Measurements from ENCODE around the gene TCAP.
A peak's percentile ranks its signal among the peaks of the same experiment; 100 is the strongest.

TCAP gene

DNA sequence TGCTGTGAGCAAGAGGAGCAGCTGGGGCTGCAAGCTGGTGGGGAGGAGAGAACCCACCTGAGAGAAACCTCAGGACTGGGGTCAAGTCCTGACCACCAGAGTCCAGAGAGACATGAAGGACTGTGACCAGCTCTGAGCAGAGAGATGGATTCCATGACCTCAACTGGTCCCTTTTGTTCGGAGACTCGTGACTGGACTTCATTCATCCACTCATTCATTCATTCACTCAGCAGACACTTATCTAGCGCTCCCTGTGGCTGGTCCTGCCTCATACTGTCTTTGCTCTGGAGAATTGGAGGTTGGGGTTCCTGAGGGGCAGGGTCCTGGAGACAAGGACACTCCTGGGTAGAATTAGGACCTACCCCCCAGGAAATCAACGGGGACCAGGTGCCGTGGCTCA is 38.8 kb downstream of the TCAP start:
- TF ChIP-seq, protein P1, sequence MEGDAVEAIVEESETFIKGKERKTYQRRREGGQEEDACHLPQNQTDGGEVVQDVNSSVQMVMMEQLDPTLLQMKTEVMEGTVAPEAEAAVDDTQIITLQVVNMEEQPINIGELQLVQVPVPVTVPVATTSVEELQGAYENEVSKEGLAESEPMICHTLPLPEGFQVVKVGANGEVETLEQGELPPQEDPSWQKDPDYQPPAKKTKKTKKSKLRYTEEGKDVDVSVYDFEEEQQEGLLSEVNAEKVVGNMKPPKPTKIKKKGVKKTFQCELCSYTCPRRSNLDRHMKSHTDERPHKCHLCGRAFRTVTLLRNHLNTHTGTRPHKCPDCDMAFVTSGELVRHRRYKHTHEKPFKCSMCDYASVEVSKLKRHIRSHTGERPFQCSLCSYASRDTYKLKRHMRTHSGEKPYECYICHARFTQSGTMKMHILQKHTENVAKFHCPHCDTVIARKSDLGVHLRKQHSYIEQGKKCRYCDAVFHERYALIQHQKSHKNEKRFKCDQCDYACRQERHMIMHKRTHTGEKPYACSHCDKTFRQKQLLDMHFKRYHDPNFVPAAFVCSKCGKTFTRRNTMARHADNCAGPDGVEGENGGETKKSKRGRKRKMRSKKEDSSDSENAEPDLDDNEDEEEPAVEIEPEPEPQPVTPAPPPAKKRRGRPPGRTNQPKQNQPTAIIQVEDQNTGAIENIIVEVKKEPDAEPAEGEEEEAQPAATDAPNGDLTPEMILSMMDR (IDR thresholded peaks at IDR 0.05; ENCODE audit: low read depth, low read length, missing control alignments), result no peak
- H3K4me3 ChIP-seq (ENCODE audit: low read depth, low read length), result no peak overlapping the region
- in situ Hi-C loops (cut with HindIII; ENCODE audit: low sequenced_read_pairs), result no loop called here
- no peak for DNase-seq (ENCODE audit: low read depth)

DNA sequence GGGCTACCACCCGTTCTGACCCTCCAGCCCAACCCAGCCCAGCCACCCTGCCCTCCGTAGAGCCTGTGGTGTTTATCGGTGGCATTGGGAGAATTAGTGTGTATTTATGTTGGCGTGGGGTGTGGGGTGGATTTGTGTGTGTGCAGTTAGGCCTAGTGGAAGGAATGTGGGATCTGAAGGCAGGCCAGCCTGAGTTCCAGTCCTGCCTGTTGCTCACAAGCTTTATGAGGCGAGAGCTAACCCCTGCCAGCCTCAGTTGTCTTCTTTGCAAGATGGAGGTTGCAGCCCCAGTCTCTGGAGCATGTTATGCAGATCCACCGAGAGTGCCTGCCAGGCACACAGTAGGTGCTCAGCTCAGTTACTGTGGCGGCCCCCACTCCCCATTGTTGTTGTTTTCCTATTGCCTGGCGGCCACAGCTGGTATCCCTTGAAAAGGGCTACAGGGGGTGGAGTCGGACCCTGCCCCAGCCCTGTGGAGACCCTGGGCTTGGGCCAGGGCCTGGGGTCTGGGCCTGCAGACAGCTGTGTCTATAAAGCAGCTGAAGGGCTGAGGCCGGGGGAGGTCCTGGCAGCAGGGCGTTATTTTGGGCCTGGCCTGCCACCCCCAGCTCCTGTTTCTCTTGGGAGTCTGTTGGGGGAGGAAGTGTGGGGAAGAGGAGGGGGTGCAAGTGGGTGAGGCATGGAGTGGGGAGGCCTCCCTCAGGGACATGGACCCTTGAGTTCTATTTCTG is 39.8 kb downstream of the TCAP start:
- TF ChIP-seq, protein P1 (IDR thresholded peaks at IDR 0.05; ENCODE audit: low read depth, low read length, missing control alignments), result peak; percentile 21
- no peak overlapping the region for H3K4me3 ChIP-seq (ENCODE audit: low read depth, low read length)
- DNase-seq (ENCODE audit: low read depth), result no peak
- in situ Hi-C loops (cut with HindIII; ENCODE audit: low sequenced_read_pairs), result no loop called here

DNA sequence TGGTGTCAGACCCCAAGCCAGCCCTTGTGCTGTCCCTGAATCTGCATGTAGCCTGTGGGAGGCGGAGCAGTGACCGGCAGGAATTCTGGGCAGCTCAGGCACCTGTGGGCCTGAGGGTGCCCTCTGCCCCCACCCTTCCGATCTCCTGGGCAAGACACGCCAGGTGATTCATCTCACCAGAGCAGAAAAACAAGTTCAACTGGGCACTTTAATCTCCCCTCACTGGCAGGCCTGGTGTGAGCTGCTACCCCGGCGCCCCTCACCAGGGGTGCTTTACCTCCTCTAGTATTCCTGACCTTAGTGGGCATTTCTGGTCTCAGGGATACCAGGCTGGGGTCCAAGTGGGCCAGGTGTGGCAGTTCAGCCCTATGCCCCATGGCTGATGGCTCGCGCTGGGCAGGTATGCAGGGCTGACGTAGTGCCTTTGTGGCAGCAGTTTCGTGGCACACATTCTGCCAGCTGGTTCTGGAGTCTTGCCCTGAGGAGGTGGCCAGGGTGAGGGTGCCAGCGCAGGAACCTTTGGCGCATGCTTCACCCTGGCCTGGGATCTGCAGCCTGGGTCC is 40.7 kb downstream of the TCAP start:
- H3K4me3 ChIP-seq (ENCODE audit: low read depth, low read length), result no peak overlapping the region
- TF ChIP-seq, protein P1 (IDR thresholded peaks at IDR 0.05; ENCODE audit: low read depth, low read length, missing control alignments), result no peak
- in situ Hi-C loops (cut with HindIII; ENCODE audit: low sequenced_read_pairs), result no loop called here
- no peak for DNase-seq (ENCODE audit: low read depth)

DNA sequence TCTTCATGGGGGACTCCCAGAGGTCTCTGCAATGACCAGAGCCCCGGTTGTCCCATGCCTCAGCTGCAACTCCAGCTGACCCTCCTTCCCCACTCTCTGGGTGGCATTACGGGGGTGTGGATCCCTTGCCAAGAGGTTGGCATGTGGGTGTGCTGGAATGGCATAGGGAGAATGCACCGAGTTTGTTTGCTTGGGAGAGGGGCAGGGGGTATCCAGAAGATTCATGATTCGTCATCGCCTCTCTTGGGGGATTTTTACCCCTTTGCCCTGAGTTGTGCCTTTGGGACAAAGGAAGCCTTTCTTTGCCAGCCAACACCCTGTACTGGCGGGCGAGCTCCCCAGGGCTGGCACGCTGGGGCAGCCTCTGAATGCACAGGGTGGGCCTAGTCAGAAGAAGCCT is 41.2 kb downstream of the TCAP start:
- TF ChIP-seq, protein P1 (IDR thresholded peaks at IDR 0.05; ENCODE audit: low read depth, low read length, missing control alignments), result no peak
- H3K4me3 ChIP-seq (ENCODE audit: low read depth, low read length), result no peak overlapping the region
- in situ Hi-C loops (cut with HindIII; ENCODE audit: low sequenced_read_pairs), result no loop called here
- DNase-seq (ENCODE audit: low read depth), result no peak

DNA sequence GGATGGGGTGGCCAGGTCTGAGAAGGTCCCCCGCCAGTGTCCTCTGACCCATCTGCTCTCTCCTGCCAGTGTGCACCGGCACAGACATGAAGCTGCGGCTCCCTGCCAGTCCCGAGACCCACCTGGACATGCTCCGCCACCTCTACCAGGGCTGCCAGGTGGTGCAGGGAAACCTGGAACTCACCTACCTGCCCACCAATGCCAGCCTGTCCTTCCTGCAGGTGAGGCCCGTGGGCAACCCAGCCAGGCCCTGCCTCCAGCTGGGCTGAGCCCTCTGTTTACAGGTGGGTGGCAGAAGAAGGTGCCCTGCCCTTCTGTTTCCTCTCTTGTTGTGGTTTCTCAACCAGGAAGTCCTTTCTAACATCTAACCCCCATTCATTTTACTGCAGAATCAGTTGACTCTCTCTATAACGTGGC is 41.8 kb downstream of the TCAP start:
- in situ Hi-C loops (cut with HindIII; ENCODE audit: low sequenced_read_pairs), result no loop called here
- no peak for DNase-seq (ENCODE audit: low read depth)

DNA sequence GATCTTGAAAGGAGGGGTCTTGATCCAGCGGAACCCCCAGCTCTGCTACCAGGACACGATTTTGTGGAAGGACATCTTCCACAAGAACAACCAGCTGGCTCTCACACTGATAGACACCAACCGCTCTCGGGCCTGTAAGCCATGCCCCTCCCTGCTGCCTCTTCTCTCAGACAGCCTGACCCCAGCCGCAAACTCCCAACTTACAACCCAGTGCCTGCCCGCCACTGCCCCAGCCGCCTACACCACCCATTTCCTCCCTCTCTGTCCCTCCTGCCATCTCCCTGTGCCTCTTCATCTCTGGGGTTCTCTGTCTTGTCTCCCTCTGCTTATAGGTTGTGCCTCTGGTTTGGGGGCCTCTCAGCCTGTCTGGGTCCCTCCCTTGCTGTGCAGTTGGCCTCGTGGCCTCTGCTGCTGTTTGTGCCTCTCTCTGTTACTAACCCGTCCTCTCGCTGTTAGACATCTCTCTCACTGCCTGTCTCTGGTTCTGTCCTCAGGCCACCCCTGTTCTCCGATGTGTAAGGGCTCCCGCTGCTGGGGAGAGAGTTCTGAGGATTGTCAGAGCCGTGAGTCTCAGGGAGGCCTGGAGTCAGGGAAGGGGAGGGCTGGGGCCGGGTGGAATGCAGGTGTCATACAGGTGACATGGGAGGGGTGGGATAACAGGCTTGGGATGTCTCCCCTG is 44.3 kb downstream of the TCAP start:
- DNase-seq (ENCODE audit: low read depth), result no peak
- TF ChIP-seq, protein P1 (IDR thresholded peaks at IDR 0.05; ENCODE audit: low read depth, low read length, missing control alignments), result no peak
- no peak overlapping the region for H3K4me3 ChIP-seq (ENCODE audit: low read depth, low read length)
- in situ Hi-C loops (cut with HindIII; ENCODE audit: low sequenced_read_pairs), result no loop called here

More for the DNA sequence above, 41.8 kb downstream of the TCAP start:
- TF ChIP-seq, protein P1 (IDR thresholded peaks at IDR 0.05; ENCODE audit: low read depth, low read length, missing control alignments), result no peak
- no peak overlapping the region for H3K4me3 ChIP-seq (ENCODE audit: low read depth, low read length)
